GM12878 (cell line): ENCODE data around the gene TNFSF12. TPM values are rescaled to one million over a fixed set of nuclear protein-coding genes. Genes with fewer than 3 reads are reported as not detected.

Experiments
- ATAC-seq: fragments of 200-7000 bp; cut with Tn5 transposase; 3 replicates; pipeline ENCODE4 v1.9.1; 2020; ENCODE audit warnings: mild to moderate bottlenecking, moderate library complexity
- BruUV-seq: library from RNA; stranded (reverse); fragments of 400-500 nt; replicated peaks from 2 replicates; lab custom pipeline; 2021; lab: Mats Ljungman, UMichigan
- CTCF ChIA-PET: fragments of 300-600 bp; sonication (Branson Sonifier 250); formaldehyde crosslinking; extraction: SDS; loops from one replicate; lab custom pipeline; 2021; ENCODE audit warnings: inconsistent platforms; lab: Yijun Ruan, JAX
- POLR2A ChIA-PET: fragments of 350-600 bp; formaldehyde crosslinking; extraction: SDS; loops from one replicate; lab custom pipeline; 2021; ENCODE audit warnings: inconsistent platforms; lab: Charles Lee
- RAD21 ChIA-PET: fragments of 300-600 bp; sonication (Branson Sonifier 250); formaldehyde crosslinking; loops from one replicate; lab custom pipeline; 2023; ENCODE audit warnings: antibody characterized with exemption; ENCODE audit not compliant: unreplicated experiment; lab: Charles Lee
- SMC1A ChIA-PET: fragments of 300-600 bp; sonication (Branson Sonifier 250); formaldehyde crosslinking; loops from one replicate; lab custom pipeline; 2023; ENCODE audit not compliant: unreplicated experiment, uncharacterized antibody; lab: Charles Lee
- DNase-seq: peaks from one replicate; pipeline ENCODE4 v3.0.0-alpha.2; 2011; ENCODE audit warnings: low read depth, low spot score
- FAIRE-seq: peaks from 3 replicates; lab custom pipeline; 2011; peaks lifted over from hg19 to GRCh38; lab: Jason Lieb, UNC
- H2AFZ ChIP-seq: 2 replicates; pipeline ENCODE4 v1.6.0; 2011; ENCODE audit warnings: low read depth, low read length, control low read depth; ENCODE audit not compliant: control insufficient read depth
- H3K27ac ChIP-seq: 2 replicates; pipeline ENCODE4 v1.5.1; 2011; ENCODE audit warnings: control low read depth; ENCODE audit not compliant: control insufficient read depth, insufficient read depth
- H3K27me3 ChIP-seq, 2 experiments: replicated peaks in 1 of 2; 2 replicates each; pipeline versions ENCODE4 v1.6.0 to v1.6.1; 2011; ENCODE audit warnings: low read length in 1 of 2; ENCODE audit not compliant: control insufficient read depth in 2 of 2, insufficient read depth in 2 of 2
- H3K36me3 ChIP-seq, 2 experiments: 2 replicates each; pipeline ENCODE4 v1.5.1; 2011; ENCODE audit warnings: low read length in 1 of 2; ENCODE audit not compliant: control insufficient read depth in 2 of 2, insufficient read depth in 2 of 2
- H3K4me1 ChIP-seq: 2 replicates; pipeline ENCODE4 v1.6.1; 2011; ENCODE audit warnings: mild to moderate bottlenecking, low read length, moderate library complexity, mixed read lengths; ENCODE audit not compliant: control insufficient read depth, insufficient read depth
- H3K4me2 ChIP-seq: 2 replicates; pipeline ENCODE4 v1.6.0; 2011; ENCODE audit warnings: control low read depth; ENCODE audit not compliant: control insufficient read depth, insufficient read depth
- H3K4me3 ChIP-seq: fragments of 200-600 bp; sonication (generic); 2 replicates; pipeline ENCODE4 v1.5.1; 2016
- H3K79me2 ChIP-seq: 2 replicates; pipeline ENCODE4 v1.6.0; 2011; ENCODE audit warnings: low read length; ENCODE audit not compliant: control insufficient read depth, insufficient read depth
- H3K9ac ChIP-seq: 2 replicates; pipeline ENCODE4 v1.8.0; 2011; ENCODE audit warnings: low read length, control low read depth, mixed read lengths; ENCODE audit not compliant: control insufficient read depth, insufficient read depth
- H3K9me3 ChIP-seq: replicated peaks from 3 replicates; pipeline ENCODE4 v1.5.1; 2011; ENCODE audit warnings: mild to moderate bottlenecking, low read length; ENCODE audit not compliant: control insufficient read depth, insufficient read depth
- H4K20me1 ChIP-seq: 2 replicates; pipeline ENCODE4 v1.6.0; 2011; ENCODE audit not compliant: control insufficient read depth, insufficient read depth
- CBFB ChIP-seq: IDR thresholded peaks from 2 replicates; pipeline ENCODE4 v1.6.1; 2016; ENCODE audit warnings: antibody characterized with exemption, low read depth
- IKZF1 ChIP-seq: fragments of 450-650 bp; conservative IDR thresholded peaks from 2 replicates; pipeline ENCODE4 v1.6.1; 2017; ENCODE audit warnings: antibody characterized with exemption, mild to moderate bottlenecking
- POLR2A ChIP-seq: IDR thresholded peaks from 2 replicates; pipeline ENCODE4 v1.6.1; 2011; ENCODE audit warnings: low read depth, mild to moderate bottlenecking, low read length
- POLR2AphosphoS5 ChIP-seq: IDR thresholded peaks from 2 replicates; pipeline ENCODE4 v1.6.1; 2011; ENCODE audit warnings: mild to moderate bottlenecking, low read length, inconsistent platforms
- RBBP5 ChIP-seq: fragments of 200-600 bp; sonication (generic); conservative IDR thresholded peaks from 2 replicates; pipeline ENCODE4 v1.6.1; 2016
- SMAD1 ChIP-seq: fragments of 450-650 bp; IDR thresholded peaks from 2 replicates; pipeline ENCODE4 v1.6.1; 2018; ENCODE audit warnings: mild to moderate bottlenecking, low read depth; ENCODE audit not compliant: partially characterized antibody
- SRF ChIP-seq, 2 experiments: IDR thresholded peaks; 2 replicates each; pipeline ENCODE4 v1.6.1; 2011; ENCODE audit warnings: low read depth in 2 of 2, low read length in 2 of 2, mild to moderate bottlenecking in 1 of 2, moderate library complexity in 1 of 2
- WGBS: methylation state at CpG from one replicate; pipeline ENCODE4 v1.1.6; 2016; ENCODE audit warnings: low lambda C conversion rate; ENCODE audit not compliant: insufficient replicate concordance, insufficient coverage; ENCODE audit errors: missing lambda C conversion rate; 5-methylcytosine and 5-hydroxymethylcytosine counted together
- in situ Hi-C: fragments of 300-500 bp; cut with MboI; formaldehyde crosslinking; loops from 9 replicates; pipeline ENCODE4 v1.14.3; 2018; ENCODE audit warnings: mixed read lengths
- intact Hi-C: fragments of 100-400 bp; cut with micrococcal nuclease; formaldehyde crosslinking; loops from one replicate; pipeline ENCODE4 v1.14.2; 2022; ENCODE audit not compliant: unreplicated experiment
- polyA plus RNA-seq, 11 experiments: library from polyadenylated mRNA; depleted of rRNA in 4 of 11; unstranded in 6 of 11; stranded (reverse) in 5 of 11; fragments of >200 nt; fragmentation: Nextera tagmentation in 4 of 11; fragmentation: Illumina TruSeq in 1 of 11; extraction: Ambion mirVana in 4 of 11; extraction: Trizol in 1 of 11; gene quantifications; 1 replicate in 1 of 11; 2 replicates in 10 of 11; pipeline versions ENCODE4 v1.2.1 to v1.2.3, GENCODE V29; 2011 to 2016; ENCODE audit warnings: inconsistent platforms in 2 of 11, missing spikeins in 2 of 11, low read depth in 1 of 11
- total RNA-seq, 4 experiments: library from RNA; depleted of rRNA in 3 of 4; stranded (reverse); fragments of >200 nt in 3 of 4; fragmentation: Illumina TruSeq in 1 of 4; extraction: Trizol in 1 of 4; gene quantifications; 2 replicates each; pipeline versions ENCODE4 v1.2.1 to v1.2.3, GENCODE V29; 2013 to 2021
- TF ChIP-seq, protein P1 (sequence below): fragments of 450-650 bp; IDR thresholded peaks from 2 replicates; pipeline ENCODE4 v1.6.1; 2017; ENCODE audit warnings: low read depth, mild to moderate bottlenecking, moderate library complexity
- TF ChIP-seq, protein P2 (sequence below): fragments of 450-650 bp; IDR thresholded peaks from 2 replicates; pipeline ENCODE4 v1.6.1; 2017; ENCODE audit warnings: mild to moderate bottlenecking, moderate library complexity
- TF ChIP-seq, protein P3 (sequence below): fragments of 450-650 bp; IDR thresholded peaks from 2 replicates; pipeline ENCODE4 v1.6.1; 2017; ENCODE audit warnings: mild to moderate bottlenecking, moderate library complexity

TNFSF12 gene
- total and polyA plus RNA-seq, 10 of the 15 experiments (the other 5 are each of a cell fraction or from before 2014, with no cell fraction given), result 0.32 to 7.0 (median 2.6) TPM

DNA sequence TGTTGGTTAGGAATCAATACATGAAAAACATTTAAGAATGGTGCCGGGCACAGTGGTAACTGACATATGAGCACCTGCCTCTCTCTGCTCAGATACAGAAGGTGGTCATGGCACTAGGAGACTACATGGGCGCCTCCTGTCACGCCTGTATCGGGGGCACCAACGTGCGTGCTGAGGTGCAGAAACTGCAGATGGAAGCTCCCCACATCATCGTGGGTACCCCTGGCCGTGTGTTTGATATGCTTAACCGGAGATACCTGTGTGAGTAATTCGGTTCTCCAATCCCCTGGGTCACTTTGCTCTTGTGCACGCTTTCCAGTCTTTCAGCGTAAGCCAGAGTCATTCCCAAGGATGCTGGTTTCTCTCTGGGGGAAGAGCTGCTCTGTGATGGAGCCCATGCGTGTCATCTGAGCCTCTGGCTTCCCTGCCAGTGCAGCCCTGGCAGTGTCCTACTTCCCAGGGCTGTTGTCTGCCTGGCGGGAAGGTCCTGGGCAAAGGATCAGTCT, 27.6 kb downstream of the TNFSF12 start:
- Histone ChIP-seq H3K79me2 (peaks cover 57% of the 10 kb centered on the region), H3K27me3 (no peaks in the 10 kb centered on the region), H3K4me2 (peak overlapping the region; percentile 61), H3K9me3 (no peaks in the 10 kb centered on the region), H3K4me3 (no peak overlapping the region; the same call in 1 of the 2 replicates), H2AFZ (no peak overlapping the region), H3K36me3 (peaks cover 36 to 49% of the 10 kb centered on the region in 2 experiments), H4K20me1 (peaks cover 25% of the 10 kb centered on the region), H3K4me1 (peaks cover 39% of the 10 kb centered on the region), H3K27ac (no peak overlapping the region), H3K9ac (peak overlapping the region; percentile 13; the same call in 1 of the 2 replicates)
- ATAC-seq (no peak), DNase-seq (no peak), FAIRE-seq (no peak)
- no peak for TF ChIP-seq RBBP5
- TF ChIP-seq IKZF1, result no peak
- TF ChIP-seq SRF (IDR thresholded peaks at IDR 0.05; ENCODE audit: low read depth in 2 of 2, low read length in 2 of 2), result no peak
- TF ChIP-seq, protein P1, sequence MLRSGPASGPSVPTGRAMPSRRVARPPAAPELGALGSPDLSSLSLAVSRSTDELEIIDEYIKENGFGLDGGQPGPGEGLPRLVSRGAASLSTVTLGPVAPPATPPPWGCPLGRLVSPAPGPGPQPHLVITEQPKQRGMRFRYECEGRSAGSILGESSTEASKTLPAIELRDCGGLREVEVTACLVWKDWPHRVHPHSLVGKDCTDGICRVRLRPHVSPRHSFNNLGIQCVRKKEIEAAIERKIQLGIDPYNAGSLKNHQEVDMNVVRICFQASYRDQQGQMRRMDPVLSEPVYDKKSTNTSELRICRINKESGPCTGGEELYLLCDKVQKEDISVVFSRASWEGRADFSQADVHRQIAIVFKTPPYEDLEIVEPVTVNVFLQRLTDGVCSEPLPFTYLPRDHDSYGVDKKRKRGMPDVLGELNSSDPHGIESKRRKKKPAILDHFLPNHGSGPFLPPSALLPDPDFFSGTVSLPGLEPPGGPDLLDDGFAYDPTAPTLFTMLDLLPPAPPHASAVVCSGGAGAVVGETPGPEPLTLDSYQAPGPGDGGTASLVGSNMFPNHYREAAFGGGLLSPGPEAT, result no peak
- TF ChIP-seq POLR2AphosphoS5, result peak; percentile 90
- no peak for TF ChIP-seq CBFB
- no peak for TF ChIP-seq SMAD1
- TF ChIP-seq, protein P2, sequence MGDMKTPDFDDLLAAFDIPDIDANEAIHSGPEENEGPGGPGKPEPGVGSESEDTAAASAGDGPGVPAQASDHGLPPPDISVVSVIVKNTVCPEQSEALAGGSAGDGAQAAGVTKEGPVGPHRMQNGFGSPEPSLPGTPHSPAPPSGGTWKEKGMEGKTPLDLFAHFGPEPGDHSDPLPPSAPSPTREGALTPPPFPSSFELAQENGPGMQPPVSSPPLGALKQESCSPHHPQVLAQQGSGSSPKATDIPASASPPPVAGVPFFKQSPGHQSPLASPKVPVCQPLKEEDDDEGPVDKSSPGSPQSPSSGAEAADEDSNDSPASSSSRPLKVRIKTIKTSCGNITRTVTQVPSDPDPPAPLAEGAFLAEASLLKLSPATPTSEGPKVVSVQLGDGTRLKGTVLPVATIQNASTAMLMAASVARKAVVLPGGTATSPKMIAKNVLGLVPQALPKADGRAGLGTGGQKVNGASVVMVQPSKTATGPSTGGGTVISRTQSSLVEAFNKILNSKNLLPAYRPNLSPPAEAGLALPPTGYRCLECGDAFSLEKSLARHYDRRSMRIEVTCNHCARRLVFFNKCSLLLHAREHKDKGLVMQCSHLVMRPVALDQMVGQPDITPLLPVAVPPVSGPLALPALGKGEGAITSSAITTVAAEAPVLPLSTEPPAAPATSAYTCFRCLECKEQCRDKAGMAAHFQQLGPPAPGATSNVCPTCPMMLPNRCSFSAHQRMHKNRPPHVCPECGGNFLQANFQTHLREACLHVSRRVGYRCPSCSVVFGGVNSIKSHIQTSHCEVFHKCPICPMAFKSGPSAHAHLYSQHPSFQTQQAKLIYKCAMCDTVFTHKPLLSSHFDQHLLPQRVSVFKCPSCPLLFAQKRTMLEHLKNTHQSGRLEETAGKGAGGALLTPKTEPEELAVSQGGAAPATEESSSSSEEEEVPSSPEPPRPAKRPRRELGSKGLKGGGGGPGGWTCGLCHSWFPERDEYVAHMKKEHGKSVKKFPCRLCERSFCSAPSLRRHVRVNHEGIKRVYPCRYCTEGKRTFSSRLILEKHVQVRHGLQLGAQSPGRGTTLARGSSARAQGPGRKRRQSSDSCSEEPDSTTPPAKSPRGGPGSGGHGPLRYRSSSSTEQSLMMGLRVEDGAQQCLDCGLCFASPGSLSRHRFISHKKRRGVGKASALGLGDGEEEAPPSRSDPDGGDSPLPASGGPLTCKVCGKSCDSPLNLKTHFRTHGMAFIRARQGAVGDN, result no peak
- TF ChIP-seq POLR2A, result peak; percentile 76
- TF ChIP-seq, protein P3, sequence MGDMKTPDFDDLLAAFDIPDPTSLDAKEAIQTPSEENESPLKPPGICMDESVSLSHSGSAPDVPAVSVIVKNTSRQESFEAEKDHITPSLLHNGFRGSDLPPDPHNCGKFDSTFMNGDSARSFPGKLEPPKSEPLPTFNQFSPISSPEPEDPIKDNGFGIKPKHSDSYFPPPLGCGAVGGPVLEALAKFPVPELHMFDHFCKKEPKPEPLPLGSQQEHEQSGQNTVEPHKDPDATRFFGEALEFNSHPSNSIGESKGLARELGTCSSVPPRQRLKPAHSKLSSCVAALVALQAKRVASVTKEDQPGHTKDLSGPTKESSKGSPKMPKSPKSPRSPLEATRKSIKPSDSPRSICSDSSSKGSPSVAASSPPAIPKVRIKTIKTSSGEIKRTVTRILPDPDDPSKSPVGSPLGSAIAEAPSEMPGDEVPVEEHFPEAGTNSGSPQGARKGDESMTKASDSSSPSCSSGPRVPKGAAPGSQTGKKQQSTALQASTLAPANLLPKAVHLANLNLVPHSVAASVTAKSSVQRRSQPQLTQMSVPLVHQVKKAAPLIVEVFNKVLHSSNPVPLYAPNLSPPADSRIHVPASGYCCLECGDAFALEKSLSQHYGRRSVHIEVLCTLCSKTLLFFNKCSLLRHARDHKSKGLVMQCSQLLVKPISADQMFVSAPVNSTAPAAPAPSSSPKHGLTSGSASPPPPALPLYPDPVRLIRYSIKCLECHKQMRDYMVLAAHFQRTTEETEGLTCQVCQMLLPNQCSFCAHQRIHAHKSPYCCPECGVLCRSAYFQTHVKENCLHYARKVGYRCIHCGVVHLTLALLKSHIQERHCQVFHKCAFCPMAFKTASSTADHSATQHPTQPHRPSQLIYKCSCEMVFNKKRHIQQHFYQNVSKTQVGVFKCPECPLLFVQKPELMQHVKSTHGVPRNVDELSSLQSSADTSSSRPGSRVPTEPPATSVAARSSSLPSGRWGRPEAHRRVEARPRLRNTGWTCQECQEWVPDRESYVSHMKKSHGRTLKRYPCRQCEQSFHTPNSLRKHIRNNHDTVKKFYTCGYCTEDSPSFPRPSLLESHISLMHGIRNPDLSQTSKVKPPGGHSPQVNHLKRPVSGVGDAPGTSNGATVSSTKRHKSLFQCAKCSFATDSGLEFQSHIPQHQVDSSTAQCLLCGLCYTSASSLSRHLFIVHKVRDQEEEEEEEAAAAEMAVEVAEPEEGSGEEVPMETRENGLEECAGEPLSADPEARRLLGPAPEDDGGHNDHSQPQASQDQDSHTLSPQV, result no peak
- BruUV-seq, result no TSS peak
- 49% methylated on average over 14 of the region's 14 CpGs for WGBS
- ChIA-PET SMC1A (interaction anchor here (1.2 kb wide), 1 partner anchor 10 kb away, joined by 3 read pairs; no protein-coding TSS in a partner anchor), RAD21 (interaction anchor here (0.5 to 2.2 kb wide), 3 partner anchors 13 to 648 kb away, joined by 3 to 5 read pairs (median 4); partner anchors contain the start of gene TP53), POLR2A (interaction anchor here (1.6 kb wide), 1 partner anchor 111 kb away, joined by 4 read pairs; the partner anchor contains the start of gene TP53), CTCF (interaction anchor here (0.6 to 3.0 kb wide), 2 partner anchors 16 to 140 kb away, joined by 4 to 14 read pairs; partner anchors contain the start of gene SENP3)
- intact Hi-C loops (no loop called here), in situ Hi-C loops (no loop called here)
